ENCODE results near the gene LCP1.
A peak's percentile ranks its signal among the peaks of the same experiment; 100 is the strongest.

Gene LCP1

GRCh38 chr13:46195016-46195415 lies 13.0 kb upstream of the LCP1 start:
- no peak overlapping the region for H3K4me3 ChIP-seq (ENCODE audit: insufficient read length, low read depth)
- no peak for DNase-seq (ENCODE audit: low read depth, low spot score)
- H3K4me1 ChIP-seq (ENCODE audit: insufficient read depth, insufficient read length), result no peaks in the 10 kb centered on the region
- H3K27me3 ChIP-seq (ENCODE audit: insufficient read depth, insufficient read length), result no peaks in the 10 kb centered on the region
- H3K9me3 ChIP-seq (ENCODE audit: insufficient read depth, low read length), result no peaks in the 10 kb centered on the region
- H3K36me3 ChIP-seq (ENCODE audit: insufficient read depth, insufficient read length, low read length), result no peaks in the 10 kb centered on the region
- TF ChIP-seq YY1 (IDR thresholded peaks at IDR 0.05; ENCODE audit: insufficient read depth, insufficient read length) (no peak), ZNF274 (IDR thresholded peaks at IDR 0.05; ENCODE audit: low read depth, low read length) (no peak), SUZ12 (IDR thresholded peaks at IDR 0.05; ENCODE audit: extremely low read depth, insufficient read depth, insufficient read length) (no peak)
- no peak overlapping the region for H3K9ac ChIP-seq (ENCODE audit: insufficient read length, low read depth)

GRCh38 chr13:46192412-46192811 lies 10.4 kb upstream of the LCP1 start:
- no peaks in the 10 kb centered on the region for H3K4me1 ChIP-seq (ENCODE audit: insufficient read depth, insufficient read length)
- DNase-seq (ENCODE audit: low read depth, low spot score), result no peak
- no peak overlapping the region for H3K9ac ChIP-seq (ENCODE audit: insufficient read length, low read depth)
- no peaks in the 10 kb centered on the region for H3K36me3 ChIP-seq (ENCODE audit: insufficient read depth, insufficient read length, low read length)
- no peaks in the 10 kb centered on the region for H3K27me3 ChIP-seq (ENCODE audit: insufficient read depth, insufficient read length)
- H3K9me3 ChIP-seq (ENCODE audit: insufficient read depth, low read length), result no peaks in the 10 kb centered on the region
- H3K4me3 ChIP-seq (ENCODE audit: insufficient read length, low read depth), result no peak overlapping the region
- TF ChIP-seq ZNF274 (IDR thresholded peaks at IDR 0.05; ENCODE audit: low read depth, low read length), result no peak
- no peak for TF ChIP-seq SUZ12 (IDR thresholded peaks at IDR 0.05; ENCODE audit: extremely low read depth, insufficient read depth, insufficient read length)
- TF ChIP-seq YY1 (IDR thresholded peaks at IDR 0.05; ENCODE audit: insufficient read depth, insufficient read length), result no peak

- DNase-seq (ENCODE audit: low read depth, low spot score), result no peak
- Histone ChIP-seq H3K9ac (ENCODE audit: insufficient read length, low read depth) (no peak overlapping the region), H3K27me3 (ENCODE audit: insufficient read depth, insufficient read length) (no peaks in the 10 kb centered on the region), H3K4me3 (ENCODE audit: insufficient read length, low read depth) (no peak overlapping the region), H3K9me3 (ENCODE audit: insufficient read depth, low read length) (no peaks in the 10 kb centered on the region), H3K4me1 (ENCODE audit: insufficient read depth, insufficient read length) (no peaks in the 10 kb centered on the region), H3K36me3 (ENCODE audit: insufficient read depth, insufficient read length, low read length) (no peaks in the 10 kb centered on the region)
- TF ChIP-seq SUZ12 (IDR thresholded peaks at IDR 0.05; ENCODE audit: extremely low read depth, insufficient read depth, insufficient read length), result no peak
- TF ChIP-seq YY1 (IDR thresholded peaks at IDR 0.05; ENCODE audit: insufficient read depth, insufficient read length), result no peak
- TF ChIP-seq ZNF274 (IDR thresholded peaks at IDR 0.05; ENCODE audit: low read depth, low read length), result no peak
These were observed 3.7 kb upstream of the LCP1 start for GRCh38 chr13:46185634-46186033.

- peak; percentile 38 for DNase-seq (ENCODE audit: low read depth, low spot score)
- Histone ChIP-seq H3K27me3 (ENCODE audit: insufficient read depth, insufficient read length) (no peaks in the 10 kb centered on the region), H3K4me1 (ENCODE audit: insufficient read depth, insufficient read length) (no peaks in the 10 kb centered on the region), H3K36me3 (ENCODE audit: insufficient read depth, insufficient read length, low read length) (no peaks in the 10 kb centered on the region), H3K4me3 (ENCODE audit: insufficient read length, low read depth) (no peak overlapping the region), H3K9me3 (ENCODE audit: insufficient read depth, low read length) (no peaks in the 10 kb centered on the region), H3K9ac (ENCODE audit: insufficient read length, low read depth) (no peak overlapping the region)
- TF ChIP-seq SUZ12 (IDR thresholded peaks at IDR 0.05; ENCODE audit: extremely low read depth, insufficient read depth, insufficient read length) (no peak), YY1 (IDR thresholded peaks at IDR 0.05; ENCODE audit: insufficient read depth, insufficient read length) (no peak), ZNF274 (IDR thresholded peaks at IDR 0.05; ENCODE audit: low read depth, low read length) (no peak)
These were observed 2.3 kb upstream of the LCP1 start for GRCh38 chr13:46184277-46184699.

DNA sequence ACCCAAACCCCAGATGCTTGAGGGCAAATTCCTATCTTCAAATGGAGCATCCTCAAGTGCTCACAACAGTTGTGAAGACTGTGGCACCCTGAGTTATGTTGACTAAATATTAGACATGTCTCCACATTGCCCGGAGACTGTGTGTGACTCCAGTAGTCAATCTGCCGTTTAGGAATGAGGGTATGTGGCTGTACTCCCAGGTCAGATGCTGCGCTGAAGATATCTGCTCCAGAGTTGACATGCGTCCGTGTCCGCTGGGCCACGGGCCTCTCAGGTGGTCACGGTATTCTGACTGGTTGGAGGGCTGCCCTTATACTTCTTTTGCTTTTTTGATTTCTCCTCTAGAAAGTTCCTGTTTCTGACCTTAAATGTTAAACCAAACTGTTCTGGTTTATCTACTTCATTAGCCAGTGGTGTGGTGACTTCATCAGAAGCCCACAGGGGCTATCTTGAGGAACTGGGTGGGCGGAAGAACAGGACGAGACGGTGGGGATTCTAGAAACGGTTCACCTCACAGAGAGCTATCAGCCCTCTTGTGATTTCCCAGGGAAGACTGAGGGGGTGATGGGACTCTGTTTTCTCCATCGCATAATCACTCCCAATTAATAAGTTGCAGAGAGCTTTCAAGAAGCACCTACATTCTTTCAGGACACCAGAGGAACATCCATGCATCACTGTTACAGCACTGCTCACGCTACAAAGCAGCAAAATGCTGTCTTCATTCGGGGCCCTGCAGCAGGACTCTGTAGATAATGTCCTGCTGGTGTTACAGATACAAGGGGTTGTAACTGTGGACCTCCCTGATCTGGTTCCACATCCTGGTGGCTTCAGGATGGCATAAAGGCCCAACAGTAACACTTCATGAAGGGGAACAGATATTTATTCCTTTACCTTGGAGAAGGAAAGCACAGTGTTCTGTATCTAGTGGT lies 1.3 kb upstream of the LCP1 start:
- no peaks in the 10 kb centered on the region for H3K27me3 ChIP-seq (ENCODE audit: insufficient read depth, insufficient read length)
- no peaks in the 10 kb centered on the region for H3K36me3 ChIP-seq (ENCODE audit: insufficient read depth, insufficient read length, low read length)
- H3K4me3 ChIP-seq (ENCODE audit: insufficient read length, low read depth), result no peak overlapping the region
- H3K9ac ChIP-seq (ENCODE audit: insufficient read length, low read depth), result no peak overlapping the region
- no peak for TF ChIP-seq YY1 (IDR thresholded peaks at IDR 0.05; ENCODE audit: insufficient read depth, insufficient read length)
- TF ChIP-seq SUZ12 (IDR thresholded peaks at IDR 0.05; ENCODE audit: extremely low read depth, insufficient read depth, insufficient read length), result no peak
- no peak for TF ChIP-seq ZNF274 (IDR thresholded peaks at IDR 0.05; ENCODE audit: low read depth, low read length)
- no peaks in the 10 kb centered on the region for H3K9me3 ChIP-seq (ENCODE audit: insufficient read depth, low read length)
- no peak for DNase-seq (ENCODE audit: low read depth, low spot score)
- H3K4me1 ChIP-seq (ENCODE audit: insufficient read depth, insufficient read length), result no peaks in the 10 kb centered on the region

DNA sequence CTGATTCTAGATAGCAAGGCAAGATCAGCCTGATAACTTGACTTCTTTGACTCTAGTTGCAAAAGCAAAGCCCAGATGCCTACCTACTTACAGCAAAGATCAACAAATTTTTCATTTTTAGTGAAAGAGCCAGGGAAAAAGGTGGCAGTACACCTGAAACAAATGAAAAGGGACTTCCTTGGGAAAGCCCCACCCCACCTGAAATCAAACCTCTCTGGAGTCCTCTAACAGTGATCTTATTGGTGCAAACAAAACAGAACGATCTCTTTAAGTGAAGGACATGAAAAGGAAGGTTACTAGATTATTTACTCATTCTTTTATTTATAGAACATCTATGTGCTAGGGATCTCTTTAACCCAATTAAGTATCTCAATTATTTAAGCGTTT lies 507 bp upstream of the LCP1 start:
- DNase-seq (ENCODE audit: low read depth, low spot score), result no peak
- no peak overlapping the region for H3K4me3 ChIP-seq (ENCODE audit: insufficient read length, low read depth)
- no peaks in the 10 kb centered on the region for H3K4me1 ChIP-seq (ENCODE audit: insufficient read depth, insufficient read length)
- no peak for TF ChIP-seq SUZ12 (IDR thresholded peaks at IDR 0.05; ENCODE audit: extremely low read depth, insufficient read depth, insufficient read length)
- no peak for TF ChIP-seq ZNF274 (IDR thresholded peaks at IDR 0.05; ENCODE audit: low read depth, low read length)
- no peak for TF ChIP-seq YY1 (IDR thresholded peaks at IDR 0.05; ENCODE audit: insufficient read depth, insufficient read length)
- H3K9ac ChIP-seq (ENCODE audit: insufficient read length, low read depth), result no peak overlapping the region
- no peaks in the 10 kb centered on the region for H3K9me3 ChIP-seq (ENCODE audit: insufficient read depth, low read length)
- no peaks in the 10 kb centered on the region for H3K36me3 ChIP-seq (ENCODE audit: insufficient read depth, insufficient read length, low read length)
- no peaks in the 10 kb centered on the region for H3K27me3 ChIP-seq (ENCODE audit: insufficient read depth, insufficient read length)

- Histone ChIP-seq H3K36me3 (ENCODE audit: insufficient read depth, insufficient read length, low read length) (no peaks in the 10 kb centered on the region), H3K27me3 (ENCODE audit: insufficient read depth, insufficient read length) (no peaks in the 10 kb centered on the region), H3K9ac (ENCODE audit: insufficient read length, low read depth) (no peak overlapping the region), H3K4me1 (ENCODE audit: insufficient read depth, insufficient read length) (no peaks in the 10 kb centered on the region), H3K4me3 (ENCODE audit: insufficient read length, low read depth) (no peak overlapping the region), H3K9me3 (ENCODE audit: insufficient read depth, low read length) (no peaks in the 10 kb centered on the region)
- no peak for DNase-seq (ENCODE audit: low read depth, low spot score)
- TF ChIP-seq ZNF274 (IDR thresholded peaks at IDR 0.05; ENCODE audit: low read depth, low read length) (no peak), SUZ12 (IDR thresholded peaks at IDR 0.05; ENCODE audit: extremely low read depth, insufficient read depth, insufficient read length) (no peak), YY1 (IDR thresholded peaks at IDR 0.05; ENCODE audit: insufficient read depth, insufficient read length) (no peak)
These were observed 569 bp downstream of the LCP1 start for GRCh38 chr13:46181377-46181839.
